WI38 (cell line): ENCODE data around the gene NUPR1.
"Not testable (repeated sequence)": the region's sequence is repeated elsewhere in the genome, so short reads cannot be mapped to it uniquely, and the experiment has no call there.

ENCODE experiments used
- H3K4me3 ChIP-seq: 2 replicates; pipeline ENCODE4 v1.5.1; 2011; ENCODE audit warnings: low read depth, mild to moderate bottlenecking, control low read depth, low read length
- CTCF ChIP-seq: IDR thresholded peaks from 2 replicates; pipeline ENCODE4 v1.5.1; 2012; ENCODE audit warnings: low read depth, mild to moderate bottlenecking, control low read depth, low read length

The NUPR1 gene

DNA sequence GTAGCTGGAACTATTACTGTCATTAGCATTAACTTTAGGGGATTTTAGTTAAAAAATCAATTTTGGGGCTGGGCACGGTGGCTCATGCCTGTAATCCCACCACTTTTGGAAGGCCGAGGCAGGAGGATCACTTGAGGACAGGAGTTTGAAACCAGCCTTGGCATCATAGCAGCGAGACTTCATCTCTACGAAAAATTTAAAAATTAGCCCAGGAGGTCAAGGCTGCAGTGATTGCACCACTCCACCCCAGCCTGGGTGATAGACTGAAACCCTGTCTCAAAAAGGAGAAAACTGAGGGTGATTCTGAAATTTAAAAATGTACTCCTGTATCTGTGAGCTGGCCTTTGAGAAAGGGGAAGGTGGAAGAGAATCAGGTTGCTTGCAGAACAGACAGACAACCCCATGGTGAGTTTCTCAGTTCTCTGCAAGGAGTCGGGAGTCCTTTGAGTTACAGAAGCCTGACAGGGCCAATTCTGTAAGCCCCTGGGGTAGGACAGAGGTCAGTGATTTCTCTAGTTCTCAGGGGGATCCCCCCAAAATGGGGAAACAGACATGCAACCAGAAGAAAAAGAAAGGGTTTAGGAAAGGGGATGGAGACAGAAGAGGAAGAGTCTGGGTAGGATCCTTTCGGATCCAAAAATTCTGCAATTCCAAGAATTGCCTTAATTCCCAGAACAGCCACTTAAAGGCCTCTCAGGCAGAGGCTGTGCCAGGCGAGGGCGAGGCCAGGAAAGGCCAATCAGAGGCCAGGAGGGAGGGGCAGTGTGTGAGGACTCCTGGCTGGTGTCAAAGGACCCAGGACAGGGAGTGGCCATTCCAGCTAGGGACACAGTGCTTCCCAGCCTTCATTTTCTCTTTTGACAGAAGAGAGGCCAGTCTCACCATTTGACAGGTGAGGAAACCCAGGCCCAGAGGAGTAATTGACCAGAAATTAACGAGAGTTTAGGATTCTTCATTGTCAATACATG is 6.7 kb downstream of the NUPR1 start:
- no peak for TF ChIP-seq CTCF
- no peak overlapping the region for H3K4me3 ChIP-seq

GRCh38 chr16:28529124-28529523 is 9.7 kb downstream of the NUPR1 start:
- TF ChIP-seq CTCF, result no peak
- no peak overlapping the region for H3K4me3 ChIP-seq

DNA sequence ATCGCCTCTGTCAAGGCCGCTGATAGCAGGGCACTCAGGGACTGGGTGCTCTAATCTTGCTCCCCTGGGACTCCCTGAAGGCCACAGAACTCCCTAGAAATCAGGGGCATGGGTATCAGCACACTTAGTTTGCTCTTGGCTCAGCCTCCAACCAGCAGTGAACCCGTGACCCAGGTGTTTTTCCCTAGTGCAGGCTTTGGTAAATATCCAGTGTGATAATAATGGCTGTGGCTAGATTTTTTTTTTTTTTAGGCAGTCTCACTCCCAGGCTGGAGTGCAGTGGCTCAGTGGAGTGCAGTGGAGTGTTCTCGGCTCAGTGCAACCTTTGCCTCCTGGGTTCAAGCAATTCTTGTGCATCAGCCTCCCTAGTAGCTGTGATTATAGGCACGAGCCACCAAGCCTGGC is 10.3 kb downstream of the NUPR1 start:
- H3K4me3 ChIP-seq, result no peak overlapping the region

DNA sequence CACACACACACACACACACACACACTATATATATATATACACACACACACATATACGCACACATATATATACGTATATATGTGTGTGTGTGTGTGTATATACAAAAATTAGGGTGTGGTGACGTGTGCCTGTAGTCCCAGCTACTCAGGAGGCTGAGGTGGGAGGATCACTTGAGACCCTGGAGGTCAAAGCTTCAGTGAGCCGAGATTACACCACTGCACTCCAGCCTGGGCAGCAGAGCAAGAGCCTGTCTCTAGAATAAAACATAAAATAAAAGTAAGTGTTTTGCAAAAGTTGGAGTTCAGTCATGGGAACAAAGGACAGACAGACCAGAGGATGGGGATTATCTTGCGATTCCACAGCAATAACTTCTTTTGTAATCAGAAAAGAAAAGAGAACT is 10.8 kb downstream of the NUPR1 start:
- no peak overlapping the region for H3K4me3 ChIP-seq
- no peak for TF ChIP-seq CTCF

More for the DNA sequence above, 10.3 kb downstream of the NUPR1 start:
- no peak for TF ChIP-seq CTCF

DNA sequence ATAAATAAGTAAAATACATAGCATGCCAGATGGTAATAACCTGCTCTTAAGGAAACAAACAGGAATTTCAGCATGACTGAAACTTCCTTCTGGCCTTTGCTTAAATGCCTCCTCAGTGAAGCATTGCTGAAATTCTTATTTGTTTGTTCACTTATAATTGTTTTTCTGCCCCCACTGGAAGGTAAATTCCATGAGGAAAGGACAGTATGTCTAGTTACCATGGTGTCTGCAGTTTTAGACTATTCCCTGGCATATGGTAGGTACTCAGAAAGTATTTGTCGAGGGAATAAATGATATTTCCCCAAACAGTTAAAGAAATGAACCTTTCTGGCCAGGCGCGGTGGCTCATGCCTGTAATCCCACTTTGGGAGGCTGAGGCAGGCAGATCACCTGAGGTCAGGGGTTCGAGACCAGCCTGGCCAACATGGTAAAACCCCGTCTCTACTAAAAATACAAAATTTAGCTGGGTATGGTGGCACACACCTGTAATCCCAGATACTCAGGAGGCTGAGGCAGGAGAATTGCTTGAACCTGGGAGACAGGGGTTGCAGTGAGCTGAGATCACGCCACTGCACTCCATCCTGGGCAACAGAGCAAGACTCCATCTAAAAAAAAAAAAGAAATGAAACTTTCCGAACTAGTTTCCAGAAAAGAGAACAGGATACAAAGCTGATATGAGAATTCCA is 11.5 kb downstream of the NUPR1 start:
- H3K4me3 ChIP-seq, result not testable (repeated sequence)

DNA sequence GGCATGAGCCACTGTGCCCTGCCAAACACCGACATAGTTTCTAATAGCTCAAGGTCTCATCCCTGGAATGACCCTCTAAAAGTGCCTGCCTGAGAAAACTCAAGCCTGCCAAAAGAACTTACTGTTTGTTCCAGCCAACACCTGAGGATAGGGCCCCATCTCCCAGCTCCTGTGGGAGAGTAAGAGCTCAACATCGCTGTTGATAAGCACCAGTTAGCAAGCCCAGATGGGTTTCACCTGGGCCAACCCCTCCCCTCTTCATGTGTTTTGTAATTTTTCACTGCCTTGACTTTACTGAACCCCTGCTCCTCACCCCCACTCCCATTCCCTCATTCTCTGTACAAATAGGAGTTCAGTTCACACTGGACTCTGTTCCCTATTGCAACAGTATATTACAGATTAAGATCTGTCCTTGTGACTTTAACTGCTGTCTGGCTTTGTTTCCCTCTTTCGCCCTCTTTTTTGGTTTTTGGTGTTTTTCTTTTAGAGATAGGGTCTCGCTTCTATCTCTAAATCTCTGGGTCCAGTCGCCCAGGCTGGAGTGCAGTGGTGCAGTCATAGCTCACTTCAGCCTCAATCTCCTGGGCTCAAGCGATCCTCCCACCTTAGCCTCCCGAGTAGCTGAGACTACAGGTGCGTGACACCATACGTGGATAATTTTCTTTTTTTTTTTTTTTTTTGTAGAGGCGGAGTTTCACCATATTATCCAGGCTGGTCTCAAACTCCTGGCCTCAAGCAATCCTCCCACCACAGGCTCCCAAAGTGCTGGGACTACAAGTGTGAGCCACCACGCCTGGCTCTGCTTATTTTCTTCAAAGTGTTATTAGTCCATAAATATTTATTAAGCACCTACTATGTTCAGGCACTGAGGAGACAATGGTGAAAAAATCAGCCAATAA is 12.3 kb downstream of the NUPR1 start:
- no peak overlapping the region for H3K4me3 ChIP-seq
- no peak for TF ChIP-seq CTCF

- no peak for TF ChIP-seq CTCF
- H3K4me3 ChIP-seq, result no peak overlapping the region
These were observed 14.0 kb downstream of the NUPR1 start for GRCh38 chr16:28524681-28525171.
